ENCODE results near the gene LCN1.

LCN1 gene

GRCh38 chr9:135574943-135575342 lies 53.7 kb downstream of the LCN1 start:
- no peaks in the 10 kb centered on the region for H3K27me3 ChIP-seq (ENCODE audit: low read length)
- no peak overlapping the region for H3K4me3 ChIP-seq (ENCODE audit: insufficient read depth, low read length, poor library complexity, severe bottlenecking)
- no peaks in the 10 kb centered on the region for H4K20me1 ChIP-seq (ENCODE audit: low read depth, low read length)
- H3K4me2 ChIP-seq (ENCODE audit: low read depth, low read length, poor library complexity, severe bottlenecking): no peak overlapping the region
- no peak overlapping the region for H2AFZ ChIP-seq (ENCODE audit: low read depth, low read length, severe bottlenecking)
- no peaks in the 10 kb centered on the region for H3F3A ChIP-seq (ENCODE audit: insufficient read depth)
- H3K79me2 ChIP-seq (ENCODE audit: insufficient read depth, low read length): no peaks in the 10 kb centered on the region
- H3K9me2 ChIP-seq (replicated peaks; ENCODE audit: insufficient read depth, low read length): no peaks in the 10 kb centered on the region
- TF ChIP-seq EZH2phosphoT487 (conservative IDR thresholded peaks at IDR 0.05; ENCODE audit: low read length): no peak
- TF ChIP-seq CTCF (IDR thresholded peaks at IDR 0.05; ENCODE audit: insufficient read depth, low read length, poor library complexity, severe bottlenecking): no peak
- H3K9ac ChIP-seq (ENCODE audit: low read length): no peak overlapping the region
- no peaks in the 10 kb centered on the region for H3K9me3 ChIP-seq (ENCODE audit: insufficient read depth, low read length)
- no peak overlapping the region for H3K27ac ChIP-seq (ENCODE audit: low read depth, low read length)
- no peaks in the 10 kb centered on the region for H3K36me3 ChIP-seq (ENCODE audit: low read length)

Data from SU-DHL-6 (cell line).